Activated T-cell treated with anti-CD3 and anti-CD28 coated beads, Interleukin-2, amount 50 U/mL, for 1 hour (primary cell): ENCODE data around the gene TMEM200A.

Experiments used
- DNase-seq: peaks from one replicate; pipeline ENCODE4 v3.0.0-alpha.2; 2020

Gene TMEM200A

DNA sequence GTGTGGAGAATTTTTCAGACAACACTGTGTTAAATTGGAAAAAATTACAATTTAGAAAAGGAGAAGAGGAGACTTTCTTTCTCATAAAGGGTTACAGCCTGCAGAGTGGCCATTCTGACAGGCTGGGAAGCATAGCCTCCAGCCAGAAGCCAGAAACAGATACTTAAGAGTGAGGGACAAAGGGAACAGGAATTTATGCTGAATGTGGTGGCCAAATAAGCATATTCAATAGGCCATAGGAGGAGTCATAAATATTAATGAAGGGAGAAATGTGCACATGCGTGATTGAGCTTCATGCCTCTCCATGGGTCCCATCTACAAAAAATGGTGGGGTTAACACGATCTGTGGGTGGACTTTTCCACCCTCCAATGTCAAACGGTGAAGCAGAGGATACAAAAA is 13.4 kb downstream of the TMEM200A start:
- no peak for DNase-seq

GRCh38 chr6:130381012-130381411 is 15.2 kb downstream of the TMEM200A start:
- DNase-seq = no peak

GRCh38 chr6:130381459-130382380 is 15.9 kb downstream of the TMEM200A start:
- DNase-seq = no peak

- no peak for DNase-seq
These were observed 17.2 kb downstream of the TMEM200A start for GRCh38 chr6:130382872-130383490.

DNA sequence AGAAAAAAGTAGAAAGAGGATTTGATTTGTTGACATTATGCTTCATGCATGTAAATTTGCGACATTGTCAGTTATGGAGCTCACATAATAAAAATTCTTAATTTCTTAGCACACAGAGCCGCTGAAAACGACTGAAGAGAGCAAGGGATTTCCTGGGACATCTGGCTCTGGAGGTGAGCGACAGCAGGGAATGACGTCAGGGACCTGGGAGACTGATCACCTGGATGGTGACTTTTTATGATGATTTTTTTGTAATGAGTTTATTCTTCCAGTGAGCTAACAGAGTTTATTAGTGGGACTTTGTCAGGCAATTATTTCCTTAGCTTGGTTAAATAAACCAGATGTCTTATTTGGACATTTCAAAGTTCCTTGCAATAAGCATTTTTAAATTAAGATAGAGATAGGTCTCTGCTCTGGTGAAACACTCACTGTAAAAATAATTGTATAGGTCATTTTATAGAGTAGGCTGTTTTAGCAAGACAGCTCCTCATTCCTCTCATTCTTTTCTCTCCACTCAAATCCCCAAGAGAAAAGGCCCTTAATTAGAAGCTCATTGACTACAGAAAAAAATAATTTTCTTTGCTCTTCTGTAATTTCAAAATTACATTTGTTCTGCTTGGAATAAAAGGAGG is 19.4 kb downstream of the TMEM200A start:
- DNase-seq = no peak

DNA sequence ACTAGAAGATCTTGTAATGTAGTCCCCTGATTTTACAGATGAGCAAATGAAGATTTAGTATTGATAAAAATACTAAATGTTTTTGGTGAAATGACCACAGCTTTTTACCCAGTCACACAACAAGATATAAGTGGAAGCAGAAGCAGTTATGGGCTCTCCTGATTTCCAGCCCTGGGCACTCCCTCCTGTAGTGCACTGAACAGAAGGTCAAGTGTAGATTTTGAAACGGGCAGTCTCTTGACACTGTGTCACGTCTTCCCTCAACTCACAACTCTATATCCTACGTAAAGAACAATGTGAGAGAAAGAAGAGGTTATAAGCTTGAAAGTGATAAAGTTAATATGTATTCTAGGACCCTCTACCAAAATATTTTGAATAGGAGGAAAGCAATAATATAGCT is 23.3 kb downstream of the TMEM200A start:
- no peak for DNase-seq

DNA sequence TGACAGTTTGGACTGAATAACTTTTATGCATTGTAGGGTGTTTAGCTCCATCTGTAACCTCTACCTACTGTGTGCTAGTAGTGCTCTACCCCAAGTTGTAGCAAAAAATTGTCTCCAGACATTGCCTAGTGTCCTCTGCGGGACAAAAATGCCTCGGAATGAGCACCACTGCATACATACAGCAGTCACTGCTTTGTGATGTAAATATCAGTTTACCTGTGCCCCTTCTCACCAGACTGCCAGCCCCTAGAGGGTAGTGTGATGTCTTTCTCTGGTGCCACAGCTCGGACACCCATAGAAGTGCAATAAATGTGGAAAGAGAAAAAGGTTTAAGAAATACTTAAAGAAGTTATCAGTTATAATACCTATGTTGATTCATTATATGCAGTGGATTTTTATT is 25.1 kb downstream of the TMEM200A start:
- no peak for DNase-seq

GRCh38 chr6:130393306-130393705 is 27.5 kb downstream of the TMEM200A start:
- no peak for DNase-seq

- DNase-seq = no peak
These were observed 28.4 kb downstream of the TMEM200A start for GRCh38 chr6:130394246-130394645.

DNA sequence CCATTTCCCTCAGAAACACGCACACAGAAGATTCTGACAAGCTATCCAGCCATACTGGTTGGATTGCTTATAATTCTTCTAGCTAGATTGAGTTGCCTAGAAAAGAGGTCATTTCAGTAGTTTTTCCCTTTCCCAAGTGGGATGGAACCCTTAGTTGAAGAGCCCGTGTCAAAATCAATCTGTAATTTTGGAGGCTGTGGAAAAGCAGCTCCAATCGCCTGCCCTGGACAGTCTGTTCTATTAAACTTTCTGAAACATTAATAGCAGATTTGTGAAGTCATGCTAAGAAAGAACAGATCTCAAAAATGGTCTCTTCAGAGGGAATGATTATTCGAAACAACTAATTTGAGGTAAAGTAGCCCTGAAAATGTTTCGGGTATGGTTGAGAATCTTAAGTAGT is 29.3 kb downstream of the TMEM200A start:
- DNase-seq = no peak

- DNase-seq = no peak
These were observed 30.9 kb downstream of the TMEM200A start for GRCh38 chr6:130396722-130397121.

DNA sequence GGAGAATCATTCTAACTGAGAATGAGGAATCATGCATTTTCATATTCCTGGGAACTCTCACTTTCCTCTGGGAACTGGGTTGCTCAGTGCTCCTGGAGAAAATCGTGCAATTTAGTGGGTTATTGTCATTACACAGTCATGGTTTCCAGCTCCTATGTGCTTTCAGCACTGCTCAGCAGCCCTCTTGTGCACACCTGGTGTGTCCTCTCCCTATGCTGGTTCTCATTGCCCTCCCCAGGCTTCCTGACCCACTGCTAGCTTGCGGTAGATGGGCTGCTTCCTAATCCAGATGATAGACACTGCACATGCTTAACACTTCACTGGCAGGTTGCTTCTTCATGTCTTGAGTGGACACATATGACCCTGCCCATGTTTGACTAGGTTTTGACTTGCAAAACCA is 39.7 kb downstream of the TMEM200A start:
- DNase-seq = no peak

DNA sequence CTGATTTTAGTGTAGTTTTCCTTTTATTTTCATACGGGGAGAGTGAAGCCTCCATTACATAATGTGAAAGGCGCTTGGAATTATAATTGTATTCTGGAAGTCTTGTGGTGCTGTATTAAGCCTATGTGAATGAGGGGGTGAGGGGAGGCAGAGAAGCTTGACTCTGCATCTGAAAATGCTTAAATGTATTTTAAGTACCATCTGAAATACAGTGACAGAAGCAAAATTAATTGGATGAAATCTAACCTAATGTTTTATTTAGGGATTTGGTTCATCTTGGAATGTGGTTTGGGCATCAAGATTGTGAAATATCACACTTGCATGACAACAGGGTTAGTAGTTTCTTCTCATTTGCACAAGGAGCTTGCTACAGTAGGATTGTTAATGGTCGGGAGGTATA is 41.2 kb downstream of the TMEM200A start:
- no peak for DNase-seq

DNA sequence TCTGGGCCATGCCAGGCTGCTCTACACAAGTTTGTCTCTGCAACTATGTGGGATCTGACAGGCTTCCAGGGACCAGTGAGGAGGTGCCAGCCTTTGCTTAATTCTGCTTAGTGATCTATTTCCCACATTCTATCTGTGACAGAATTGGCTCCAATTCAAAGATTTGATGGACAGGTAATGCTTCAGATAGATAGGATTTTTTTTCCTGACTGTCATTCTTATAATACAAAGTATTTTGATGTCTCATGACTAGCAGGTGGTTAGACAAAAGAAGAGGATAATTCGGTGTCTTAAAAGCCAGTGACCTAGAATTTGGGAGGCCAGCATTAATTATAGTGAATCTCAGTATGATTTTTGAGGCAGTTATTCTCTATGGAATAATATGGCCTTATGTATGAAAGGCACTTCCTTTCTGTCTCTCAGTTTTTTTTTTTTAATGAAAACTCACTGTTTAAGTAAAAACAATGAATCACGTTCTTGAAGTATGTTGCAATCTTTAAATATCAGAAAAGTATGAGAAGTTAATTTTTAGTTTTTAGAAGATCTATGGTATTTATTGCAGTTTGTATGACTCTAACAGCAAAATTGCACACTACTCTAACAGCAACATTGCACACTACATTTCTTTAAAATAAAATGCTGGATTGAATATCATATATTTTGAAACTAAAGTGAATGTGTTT is 43.7 kb downstream of the TMEM200A start:
- no peak for DNase-seq

DNA sequence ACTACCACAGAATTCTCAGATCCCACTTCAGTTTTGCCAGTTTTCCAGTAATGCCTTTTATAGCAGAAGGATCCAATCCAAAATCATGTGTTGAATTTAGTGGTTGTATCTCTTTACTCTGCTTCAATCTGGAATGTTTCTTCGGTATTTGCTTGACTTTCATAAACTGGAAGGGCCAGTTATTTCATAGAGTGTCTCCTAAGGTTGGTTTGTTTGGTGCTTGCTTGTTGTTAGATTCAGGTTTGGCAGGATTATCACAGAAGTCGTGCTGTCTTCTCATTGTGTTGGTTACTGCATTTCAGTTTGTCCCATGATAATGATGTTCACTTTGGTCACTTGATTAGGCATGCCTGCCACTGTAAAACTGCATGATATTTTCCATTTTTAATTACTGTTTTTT is 45.7 kb downstream of the TMEM200A start:
- DNase-seq = no peak

DNA sequence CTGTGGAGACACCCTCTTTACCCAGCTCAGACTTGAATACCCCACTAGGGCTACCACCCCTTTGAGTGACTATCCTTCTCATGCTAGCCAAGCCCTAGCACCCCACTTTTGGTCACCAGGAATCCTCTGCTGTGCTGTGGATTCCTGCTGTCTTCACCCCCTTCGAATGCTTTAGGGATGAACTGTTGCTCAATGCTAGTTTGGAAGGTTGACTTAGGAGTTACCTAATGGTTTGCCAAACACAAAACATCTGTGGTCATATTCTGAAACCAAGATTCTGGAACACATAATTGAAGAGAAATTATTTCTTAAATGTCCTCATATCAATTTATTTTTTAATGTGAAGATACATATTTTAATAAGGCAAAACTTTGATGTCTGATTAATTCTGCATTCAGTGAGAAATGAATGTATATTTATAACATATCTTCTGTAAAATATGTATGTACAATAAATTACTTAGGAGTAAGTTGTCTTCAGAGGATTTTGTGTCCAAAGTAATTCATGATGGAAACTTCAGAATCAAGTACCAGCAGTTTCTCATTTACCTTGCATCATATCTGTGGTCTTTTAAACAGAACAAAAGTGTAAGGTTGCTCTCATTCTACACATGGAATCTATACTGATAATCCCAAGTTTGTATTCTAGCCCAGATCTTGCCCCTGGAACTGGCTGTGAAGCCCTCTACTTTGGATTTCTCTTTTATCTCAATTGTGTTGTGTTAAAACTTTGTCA is 46.9 kb downstream of the TMEM200A start:
- no peak for DNase-seq

DNA sequence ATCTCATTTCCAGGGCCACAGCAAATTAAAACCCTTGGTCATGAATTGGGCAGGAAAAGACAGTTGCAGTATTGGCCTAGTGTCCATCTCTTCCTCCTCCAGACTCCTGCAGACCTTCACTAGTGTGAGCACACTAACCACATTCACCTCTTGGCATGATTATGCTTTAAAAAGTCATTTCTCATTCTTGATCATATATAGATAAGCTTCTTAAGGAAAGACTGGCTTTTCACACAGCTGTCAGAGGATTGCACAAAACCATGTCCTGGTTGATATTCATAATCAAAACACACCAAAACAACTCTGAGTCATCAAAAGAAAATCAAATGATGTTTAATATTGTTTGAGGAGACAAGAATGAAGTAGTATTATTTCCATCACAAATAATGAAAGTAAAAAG is 52.1 kb downstream of the TMEM200A start:
- DNase-seq = no peak

- DNase-seq = no peak
These were observed 55.1 kb downstream of the TMEM200A start for GRCh38 chr6:130420911-130421310.

GRCh38 chr6:130421585-130421984 is 55.8 kb downstream of the TMEM200A start:
- no peak for DNase-seq

GRCh38 chr6:130423044-130423443 is 57.2 kb downstream of the TMEM200A start:
- no peak for DNase-seq

DNA sequence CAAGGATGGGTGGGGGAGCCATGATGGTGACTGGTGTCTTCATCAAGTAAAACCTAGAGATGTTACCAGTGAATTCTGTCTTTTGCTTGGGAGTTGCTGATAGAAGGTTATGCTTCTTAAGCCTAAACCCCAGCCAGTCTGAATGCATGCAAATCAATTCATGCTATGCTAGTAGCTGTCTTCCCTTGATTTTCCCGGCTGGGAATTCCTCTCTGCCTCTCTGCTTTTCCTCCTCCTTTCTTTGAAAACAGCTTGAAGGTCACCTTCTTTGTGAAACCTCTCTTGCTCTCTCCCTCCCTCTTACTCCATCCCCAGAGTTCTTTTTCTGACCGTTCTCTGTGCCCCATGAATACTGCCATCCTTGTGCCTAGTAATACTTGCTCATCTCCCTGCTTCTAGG is 58.9 kb downstream of the TMEM200A start:
- DNase-seq = no peak

- DNase-seq = no peak
These were observed 59.7 kb downstream of the TMEM200A start for GRCh38 chr6:130425537-130425936.
